SU-DHL-6 (cell line): ENCODE results near the gene SACM1L.

Experiments
- H2AFZ ChIP-seq: fragments of 200-600 bp; sonication (generic); 2 replicates; pipeline ENCODE4 v1.6.1; 2014; ENCODE audit warnings: low read depth, mild to moderate bottlenecking, moderate library complexity, mixed read lengths, antibody characterized with exemption, low read length; ENCODE audit not compliant: severe bottlenecking
- H3F3A ChIP-seq: fragments of 200-600 bp; shearing (Covaris generic); 2 replicates; pipeline ENCODE4 v1.6.0; 2016; ENCODE audit warnings: antibody characterized with exemption, mild to moderate bottlenecking; ENCODE audit not compliant: insufficient read depth
- H3K27ac ChIP-seq: fragments of 200-600 bp; sonication (generic); 2 replicates; pipeline ENCODE4 v1.5.1; 2016; ENCODE audit warnings: low read depth, mild to moderate bottlenecking, low read length, moderate library complexity, mixed read lengths
- H3K27me3 ChIP-seq: fragments of 200-600 bp; sonication (generic), shearing (Covaris generic); 2 replicates; pipeline ENCODE4 v1.6.0; 2014; ENCODE audit warnings: mild to moderate bottlenecking, low read length
- H3K36me3 ChIP-seq: fragments of 200-600 bp; sonication (generic); 2 replicates; pipeline ENCODE4 v1.6.1; 2014; ENCODE audit warnings: mild to moderate bottlenecking, low read length, mixed read lengths
- H3K4me2 ChIP-seq: fragments of 300-600, 200-600 bp; shearing (Covaris generic), sonication (generic); 2 replicates; pipeline ENCODE4 v1.6.0; 2014; ENCODE audit warnings: low read length, low read depth, mild to moderate bottlenecking; ENCODE audit not compliant: poor library complexity, severe bottlenecking
- H3K4me3 ChIP-seq: fragments of 200-600 bp; sonication (generic); 2 replicates; pipeline ENCODE4 v1.5.1; 2014; ENCODE audit warnings: antibody characterized with exemption, low read length, mild to moderate bottlenecking, mixed read lengths; ENCODE audit not compliant: insufficient read depth, poor library complexity, severe bottlenecking
- H3K79me2 ChIP-seq: fragments of 200-600 bp; sonication (generic); 2 replicates; pipeline ENCODE4 v1.6.1; 2014; ENCODE audit warnings: mild to moderate bottlenecking, low read length, moderate library complexity; ENCODE audit not compliant: insufficient read depth
- H3K9ac ChIP-seq: fragments of 200-600 bp; sonication (generic); 2 replicates; pipeline ENCODE4 v1.7.0; 2014; ENCODE audit warnings: mild to moderate bottlenecking, low read length
- H3K9me2 ChIP-seq: fragments of 200-600 bp; sonication (generic); replicated peaks from 2 replicates; pipeline ENCODE4 v1.6.1; 2014; ENCODE audit warnings: low read length; ENCODE audit not compliant: insufficient read depth
- H3K9me3 ChIP-seq: fragments of 200-600 bp; sonication (generic); 2 replicates; pipeline ENCODE4 v1.6.1; 2014; ENCODE audit warnings: low read length, mixed read lengths; ENCODE audit not compliant: insufficient read depth
- H4K20me1 ChIP-seq: fragments of 200-600 bp; sonication (generic); 2 replicates; pipeline ENCODE4 v1.6.1; 2014; ENCODE audit warnings: low read depth, mild to moderate bottlenecking, antibody characterized with exemption, low read length, moderate library complexity, mixed read lengths
- CTCF ChIP-seq: fragments of 200-600 bp; sonication (generic); IDR thresholded peaks from one replicate; pipeline ENCODE4 v1.5.1; 2017; ENCODE audit warnings: antibody characterized with exemption, mild to moderate bottlenecking, low read length, moderate library complexity; ENCODE audit not compliant: insufficient read depth, poor library complexity, severe bottlenecking
- EZH2phosphoT487 ChIP-seq: fragments of 200-600 bp; sonication (generic), shearing (Covaris generic); conservative IDR thresholded peaks from 2 replicates; pipeline ENCODE4 v1.6.1; 2018; ENCODE audit warnings: mild to moderate bottlenecking, antibody characterized with exemption, low read length, moderate library complexity, mixed read lengths

SACM1L gene

GRCh38 chr3:45773714-45774449, 84.7 kb downstream of the SACM1L start:
- no peaks in the 10 kb centered on the region for H3K36me3 ChIP-seq
- no peaks in the 10 kb centered on the region for H3F3A ChIP-seq
- no peaks in the 10 kb centered on the region for H3K27me3 ChIP-seq
- TF ChIP-seq CTCF: no peak
- TF ChIP-seq EZH2phosphoT487: no peak
- no peaks in the 10 kb centered on the region for H4K20me1 ChIP-seq
- H3K27ac ChIP-seq: no peak overlapping the region
- H3K9ac ChIP-seq: no peak overlapping the region
- H3K79me2 ChIP-seq: no peaks in the 10 kb centered on the region
- H3K9me3 ChIP-seq: no peaks in the 10 kb centered on the region
- no peaks in the 10 kb centered on the region for H3K9me2 ChIP-seq
- H3K4me3 ChIP-seq: no peak overlapping the region
- no peak overlapping the region for H2AFZ ChIP-seq
- no peak overlapping the region for H3K4me2 ChIP-seq

- H3K27ac ChIP-seq: no peak overlapping the region
- no peaks in the 10 kb centered on the region for H3K36me3 ChIP-seq
- H3K79me2 ChIP-seq: no peaks in the 10 kb centered on the region
- no peaks in the 10 kb centered on the region for H3K9me2 ChIP-seq
- TF ChIP-seq EZH2phosphoT487 (no peak), CTCF (no peak)
- H3K9me3 ChIP-seq: no peaks in the 10 kb centered on the region
- no peaks in the 10 kb centered on the region for H3F3A ChIP-seq
- no peak overlapping the region for H3K9ac ChIP-seq
- H4K20me1 ChIP-seq: no peaks in the 10 kb centered on the region
- no peak overlapping the region for H2AFZ ChIP-seq
- H3K4me3 ChIP-seq: no peak overlapping the region
- no peaks in the 10 kb centered on the region for H3K27me3 ChIP-seq
- H3K4me2 ChIP-seq: no peak overlapping the region
Observed at GRCh38 chr3:45774581-45775521, 85.7 kb downstream of the SACM1L start.

DNA sequence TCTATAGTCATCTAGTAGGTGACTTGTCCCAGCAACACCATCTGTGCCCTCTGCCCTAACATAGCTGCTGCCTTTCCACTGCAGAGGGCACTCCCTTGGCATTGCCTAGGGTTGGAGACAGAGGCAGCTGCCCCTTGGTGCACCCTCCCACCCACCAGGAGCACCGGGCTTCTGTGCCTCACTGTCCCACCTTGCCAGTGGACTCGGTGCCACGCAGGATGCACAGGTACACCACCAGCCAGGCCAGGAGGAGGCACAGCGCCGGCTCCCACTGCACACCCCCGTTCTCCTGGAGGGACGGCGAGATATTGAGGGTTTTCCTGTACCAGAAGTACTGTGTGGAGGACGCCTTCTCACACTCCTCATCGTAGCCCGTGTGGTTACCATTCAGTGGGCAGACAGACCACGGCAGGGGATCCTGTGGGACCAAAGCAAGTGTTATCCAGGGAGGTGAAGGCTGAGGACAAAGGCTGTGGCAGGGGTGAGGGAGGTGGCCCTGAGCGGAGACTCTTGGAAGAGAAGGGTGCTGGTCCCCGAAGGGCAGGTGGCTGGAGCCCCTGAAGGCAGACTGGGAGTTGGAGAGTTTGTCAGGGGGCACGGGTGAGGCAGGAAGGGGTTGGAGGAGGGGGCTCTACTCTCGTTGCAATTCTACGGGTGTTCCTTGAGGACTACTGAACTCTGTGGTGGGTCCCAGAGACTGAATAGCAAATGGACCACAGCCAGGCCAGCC, 86.5 kb downstream of the SACM1L start:
- TF ChIP-seq CTCF (no peak), EZH2phosphoT487 (no peak)
- no peak overlapping the region for H3K9ac ChIP-seq
- H3K9me3 ChIP-seq: no peaks in the 10 kb centered on the region
- H3K27me3 ChIP-seq: no peaks in the 10 kb centered on the region
- H3K4me2 ChIP-seq: no peak overlapping the region
- H3K4me3 ChIP-seq: no peak overlapping the region
- H2AFZ ChIP-seq: no peak overlapping the region
- H3K79me2 ChIP-seq: no peaks in the 10 kb centered on the region
- no peaks in the 10 kb centered on the region for H3K36me3 ChIP-seq
- no peaks in the 10 kb centered on the region for H4K20me1 ChIP-seq
- H3K9me2 ChIP-seq: no peaks in the 10 kb centered on the region
- H3F3A ChIP-seq: no peaks in the 10 kb centered on the region
- H3K27ac ChIP-seq: no peak overlapping the region
